Liver (tissue), 9 donors: ENCODE data around the gene BTAF1. TPM values are rescaled to one million over a fixed set of nuclear protein-coding genes. Genes with fewer than 3 reads are reported as not detected.

Experiments
- DNase-seq: peaks from one replicate; pipeline ENCODE4 v3.0.0-alpha.2; 2017; ENCODE audit warnings: low spot score
- H3K27ac ChIP-seq, 2 donors: one replicate each; pipeline ENCODE4 v1.7.0; 2013; ENCODE audit warnings: inconsistent platforms in 2 of 2, low read length in 2 of 2, control low read depth in 1 of 2, low read depth in 1 of 2, mild to moderate bottlenecking in 1 of 2
- H3K27me3 ChIP-seq, 4 donors: one replicate each; pipeline versions ENCODE4 v1.6.1 to v1.7.0; 2013; ENCODE audit warnings: low read length in 3 of 4, inconsistent platforms in 1 of 4, mild to moderate bottlenecking in 1 of 4, moderate library complexity in 1 of 4; ENCODE audit not compliant: control insufficient read depth in 4 of 4, insufficient read depth in 4 of 4
- H3K36me3 ChIP-seq, 4 donors: one replicate each; pipeline versions ENCODE4 v1.6.1 to v1.7.0; 2013; ENCODE audit warnings: low read length in 3 of 4, mild to moderate bottlenecking in 3 of 4, low read depth in 1 of 4, moderate library complexity in 1 of 4; ENCODE audit not compliant: control insufficient read depth in 4 of 4, insufficient read depth in 3 of 4
- H3K4me1 ChIP-seq, 4 donors: one replicate each; pipeline versions ENCODE4 v1.6.1 to v1.7.0; 2013; ENCODE audit warnings: low read length in 3 of 4, mild to moderate bottlenecking in 3 of 4, moderate library complexity in 1 of 4; ENCODE audit not compliant: control insufficient read depth in 4 of 4, insufficient read depth in 4 of 4
- H3K4me3 ChIP-seq, 3 donors: one replicate each; pipeline versions ENCODE4 v1.6.1 to v1.7.0; 2013; ENCODE audit warnings: low read length in 3 of 3, control low read depth in 1 of 3, low read depth in 1 of 3, mild to moderate bottlenecking in 1 of 3
- H3K9ac ChIP-seq, 2 donors: one replicate each; pipeline ENCODE4 v1.7.0; 2013; ENCODE audit warnings: low read length in 2 of 2, mild to moderate bottlenecking in 2 of 2, moderate library complexity in 2 of 2, control low read depth in 1 of 2, low read depth in 1 of 2
- H3K9me3 ChIP-seq, 4 donors: one replicate each; pipeline versions ENCODE4 v1.6.1 to v1.7.0; 2013; ENCODE audit warnings: low read length in 3 of 4; ENCODE audit not compliant: control insufficient read depth in 4 of 4
- FOXA1 ChIP-seq: IDR thresholded peaks from 2 replicates; pipeline ENCODE4 v1.6.1; 2016; ENCODE audit warnings: antibody characterized with exemption
- FOXA2 ChIP-seq: IDR thresholded peaks from 2 replicates; pipeline ENCODE4 v1.6.1; 2016; ENCODE audit warnings: antibody characterized with exemption
- GABPA ChIP-seq, 2 donors: IDR thresholded peaks in 1 of 2; conservative IDR thresholded peaks in 1 of 2; 2 replicates each; pipeline ENCODE4 v1.6.1; 2016; ENCODE audit warnings: antibody characterized with exemption in 2 of 2, mild to moderate bottlenecking in 1 of 2, moderate library complexity in 1 of 2
- HNF4A ChIP-seq, 2 donors: conservative IDR thresholded peaks; 2 replicates each; pipeline ENCODE4 v1.6.1; 2016; ENCODE audit warnings: antibody characterized with exemption in 2 of 2, mild to moderate bottlenecking in 2 of 2
- HNF4G ChIP-seq: IDR thresholded peaks from 2 replicates; pipeline ENCODE4 v1.6.1; 2016; ENCODE audit warnings: antibody characterized with exemption
- RAD21 ChIP-seq, 2 donors: IDR thresholded peaks; 2 replicates each; pipeline ENCODE4 v1.6.1; 2016; ENCODE audit warnings: antibody characterized with exemption in 2 of 2, mild to moderate bottlenecking in 2 of 2
- RXRA ChIP-seq, 2 donors: IDR thresholded peaks; 2 replicates each; pipeline ENCODE4 v1.6.1; 2017 to 2018; ENCODE audit warnings: antibody characterized with exemption in 2 of 2, mild to moderate bottlenecking in 1 of 2
- SP1 ChIP-seq: IDR thresholded peaks from 2 replicates; pipeline ENCODE4 v1.6.1; 2018; ENCODE audit warnings: antibody characterized with exemption, mild to moderate bottlenecking
- TAF1 ChIP-seq: conservative IDR thresholded peaks from 2 replicates; pipeline ENCODE4 v1.6.1; 2016; ENCODE audit warnings: antibody characterized with exemption, mild to moderate bottlenecking
- YY1 ChIP-seq: IDR thresholded peaks from 2 replicates; pipeline ENCODE4 v1.6.1; 2016; ENCODE audit warnings: antibody characterized with exemption, mild to moderate bottlenecking
- WGBS: extraction: QIAGEN DNeasy Blood & Tissue Kit; methylation state at CpG from one replicate; pipeline ENCODE4 v1.1.7; 2013; 5-methylcytosine and 5-hydroxymethylcytosine counted together
- polyA plus RNA-seq, 2 donors: library from polyadenylated mRNA; stranded (reverse) in 1 of 2; unstranded in 1 of 2; fragments of 200-250 nt in 1 of 2; fragments of >200 nt in 1 of 2; fragmentation: Nextera tagmentation in 1 of 2; extraction: Ambion mirVana in 1 of 2; gene quantifications; one replicate each; pipeline versions ENCODE4 v1.2.1 to v1.2.3, GENCODE V29; 2013 to 2015
- total RNA-seq, 2 donors: library from RNA; depleted of rRNA; stranded (reverse); fragments of >200 nt; gene quantifications; one replicate each; pipeline ENCODE4 v1.2.3, GENCODE V29; 2014
- TF ChIP-seq, protein P1 (sequence below): fragments of 150-350 bp; IDR thresholded peaks from 2 replicates; pipeline ENCODE4 v1.5.1; 2017; ENCODE audit warnings: improper control_type of control experiment, low read depth, low read length; ENCODE audit not compliant: missing input control
- TF ChIP-seq, protein P2 (sequence below): IDR thresholded peaks from 2 replicates; pipeline ENCODE4 v1.6.1; 2016; ENCODE audit warnings: antibody characterized with exemption
- TF ChIP-seq, protein P3 (sequence below): IDR thresholded peaks from 2 replicates; pipeline ENCODE4 v1.6.1; 2016; ENCODE audit warnings: antibody characterized with exemption, mild to moderate bottlenecking
- TF ChIP-seq, protein P4 (sequence below): IDR thresholded peaks from 2 replicates; pipeline ENCODE4 v1.6.1; 2016; ENCODE audit warnings: antibody characterized with exemption
- TF ChIP-seq, protein P5 (sequence below): IDR thresholded peaks from 2 replicates; pipeline ENCODE4 v1.6.1; 2016; ENCODE audit warnings: antibody characterized with exemption
- donor health status: healthy.
- donor health status: healthy.
- donor health status: healthy.
- donor health status: healthy.
- donor health status: healthy.

The BTAF1 gene
- total and polyA plus RNA-seq, 4 donors: 5.9 to 49.6 (median 18.0) TPM

DNA sequence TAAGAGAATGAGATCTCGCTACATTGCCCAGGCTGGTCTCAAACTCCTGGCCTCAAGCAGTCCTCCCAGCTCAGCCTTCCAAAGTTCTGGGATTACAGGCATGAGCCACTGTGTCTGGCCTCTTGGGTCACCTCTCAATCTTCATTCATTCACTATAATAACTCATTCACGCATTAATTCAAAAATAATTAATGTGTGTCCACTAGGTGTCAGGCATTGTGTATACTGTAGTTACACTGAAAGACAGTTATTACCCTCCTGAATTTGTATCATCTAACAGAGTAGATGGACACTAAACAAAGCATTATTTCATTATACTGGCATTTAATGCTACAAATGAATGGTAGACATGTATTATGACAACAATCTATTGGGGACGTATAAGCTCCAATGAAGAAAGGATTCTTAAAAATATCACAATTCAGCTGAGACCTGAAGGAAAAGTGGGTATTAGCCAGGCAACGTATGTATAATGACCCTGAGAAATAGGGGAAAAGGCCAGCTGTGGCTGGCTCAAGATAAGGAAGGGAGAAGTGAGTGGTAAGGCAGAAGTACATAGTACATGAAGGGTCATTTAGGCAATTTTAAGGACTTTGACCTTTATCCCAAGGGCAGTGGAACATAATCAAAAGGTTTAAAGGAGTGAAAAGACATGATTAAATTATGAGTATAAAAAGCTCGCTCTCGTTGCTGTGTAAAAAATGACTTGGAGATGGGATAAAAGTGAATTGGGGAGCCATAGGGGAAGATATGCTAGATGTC lies 150.7 kb downstream of the BTAF1 start:
- TF ChIP-seq HNF4A (conservative IDR thresholded peaks at IDR 0.05) (peak; percentile 90 to 94), RAD21 (IDR thresholded peaks at IDR 0.05) (peak; percentile 45 to 59), YY1 (peak; percentile 17), GABPA (IDR thresholded peaks at IDR 0.05 in 1 of 2, conservative IDR thresholded peaks at IDR 0.05 in 1 of 2) (peak in 1 of 2 donors; percentile 10), RXRA (IDR thresholded peaks at IDR 0.05) (peak; percentile 41 to 46), SP1 (no peak), HNF4G (peak; percentile 66)
- TF ChIP-seq, protein P1, sequence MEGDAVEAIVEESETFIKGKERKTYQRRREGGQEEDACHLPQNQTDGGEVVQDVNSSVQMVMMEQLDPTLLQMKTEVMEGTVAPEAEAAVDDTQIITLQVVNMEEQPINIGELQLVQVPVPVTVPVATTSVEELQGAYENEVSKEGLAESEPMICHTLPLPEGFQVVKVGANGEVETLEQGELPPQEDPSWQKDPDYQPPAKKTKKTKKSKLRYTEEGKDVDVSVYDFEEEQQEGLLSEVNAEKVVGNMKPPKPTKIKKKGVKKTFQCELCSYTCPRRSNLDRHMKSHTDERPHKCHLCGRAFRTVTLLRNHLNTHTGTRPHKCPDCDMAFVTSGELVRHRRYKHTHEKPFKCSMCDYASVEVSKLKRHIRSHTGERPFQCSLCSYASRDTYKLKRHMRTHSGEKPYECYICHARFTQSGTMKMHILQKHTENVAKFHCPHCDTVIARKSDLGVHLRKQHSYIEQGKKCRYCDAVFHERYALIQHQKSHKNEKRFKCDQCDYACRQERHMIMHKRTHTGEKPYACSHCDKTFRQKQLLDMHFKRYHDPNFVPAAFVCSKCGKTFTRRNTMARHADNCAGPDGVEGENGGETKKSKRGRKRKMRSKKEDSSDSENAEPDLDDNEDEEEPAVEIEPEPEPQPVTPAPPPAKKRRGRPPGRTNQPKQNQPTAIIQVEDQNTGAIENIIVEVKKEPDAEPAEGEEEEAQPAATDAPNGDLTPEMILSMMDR: peak; percentile 15
- TF ChIP-seq, protein P2, sequence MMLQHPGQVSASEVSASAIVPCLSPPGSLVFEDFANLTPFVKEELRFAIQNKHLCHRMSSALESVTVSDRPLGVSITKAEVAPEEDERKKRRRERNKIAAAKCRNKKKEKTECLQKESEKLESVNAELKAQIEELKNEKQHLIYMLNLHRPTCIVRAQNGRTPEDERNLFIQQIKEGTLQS: no peak
- H3K9ac ChIP-seq: no peak overlapping the region
- WGBS: 76% methylated on average over 6 of the region's 6 CpGs
- H3K4me3 ChIP-seq: no peak overlapping the region
- H3K27ac ChIP-seq: no peak overlapping the region
- H3K27me3 ChIP-seq: no peaks in the 10 kb centered on the region
- DNase-seq: no peak
- peaks cover 4 to 17% (median 12%) of the 10 kb centered on the region in 4 donors for H3K36me3 ChIP-seq
- no peaks in the 10 kb centered on the region for H3K9me3 ChIP-seq
- peaks cover 0 to 8% (median 6%) of the 10 kb centered on the region in 4 donors for H3K4me1 ChIP-seq

DNA sequence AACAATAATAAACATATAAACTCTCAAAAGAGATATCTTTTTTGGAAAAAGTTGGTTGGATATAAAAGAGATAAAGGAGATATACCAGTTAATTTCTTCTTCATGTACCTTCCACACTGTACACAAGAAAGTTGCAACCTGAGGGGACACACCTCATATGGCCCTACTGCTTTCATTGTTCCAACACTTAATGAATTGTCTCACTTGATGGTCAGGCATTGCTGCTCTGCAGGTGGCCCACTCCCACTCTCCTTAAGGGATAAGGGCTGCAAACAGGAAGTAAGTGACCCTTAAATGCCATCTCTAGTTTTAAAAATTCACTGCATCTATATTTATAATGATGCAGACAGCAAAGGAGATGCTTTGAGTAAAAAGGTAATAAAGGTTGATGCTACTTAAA lies 152.3 kb downstream of the BTAF1 start:
- no peak for DNase-seq
- H3K27me3 ChIP-seq: no peaks in the 10 kb centered on the region
- H3K4me1 ChIP-seq: peaks cover 0 to 8% (median 6%) of the 10 kb centered on the region in 4 donors
- no peak for TF ChIP-seq TAF1
- TF ChIP-seq SP1: no peak
- TF ChIP-seq GABPA (IDR thresholded peaks at IDR 0.05 in 1 of 2, conservative IDR thresholded peaks at IDR 0.05 in 1 of 2): no peak
- no peak for TF ChIP-seq YY1
- no peak for TF ChIP-seq FOXA1
- TF ChIP-seq, protein P3, sequence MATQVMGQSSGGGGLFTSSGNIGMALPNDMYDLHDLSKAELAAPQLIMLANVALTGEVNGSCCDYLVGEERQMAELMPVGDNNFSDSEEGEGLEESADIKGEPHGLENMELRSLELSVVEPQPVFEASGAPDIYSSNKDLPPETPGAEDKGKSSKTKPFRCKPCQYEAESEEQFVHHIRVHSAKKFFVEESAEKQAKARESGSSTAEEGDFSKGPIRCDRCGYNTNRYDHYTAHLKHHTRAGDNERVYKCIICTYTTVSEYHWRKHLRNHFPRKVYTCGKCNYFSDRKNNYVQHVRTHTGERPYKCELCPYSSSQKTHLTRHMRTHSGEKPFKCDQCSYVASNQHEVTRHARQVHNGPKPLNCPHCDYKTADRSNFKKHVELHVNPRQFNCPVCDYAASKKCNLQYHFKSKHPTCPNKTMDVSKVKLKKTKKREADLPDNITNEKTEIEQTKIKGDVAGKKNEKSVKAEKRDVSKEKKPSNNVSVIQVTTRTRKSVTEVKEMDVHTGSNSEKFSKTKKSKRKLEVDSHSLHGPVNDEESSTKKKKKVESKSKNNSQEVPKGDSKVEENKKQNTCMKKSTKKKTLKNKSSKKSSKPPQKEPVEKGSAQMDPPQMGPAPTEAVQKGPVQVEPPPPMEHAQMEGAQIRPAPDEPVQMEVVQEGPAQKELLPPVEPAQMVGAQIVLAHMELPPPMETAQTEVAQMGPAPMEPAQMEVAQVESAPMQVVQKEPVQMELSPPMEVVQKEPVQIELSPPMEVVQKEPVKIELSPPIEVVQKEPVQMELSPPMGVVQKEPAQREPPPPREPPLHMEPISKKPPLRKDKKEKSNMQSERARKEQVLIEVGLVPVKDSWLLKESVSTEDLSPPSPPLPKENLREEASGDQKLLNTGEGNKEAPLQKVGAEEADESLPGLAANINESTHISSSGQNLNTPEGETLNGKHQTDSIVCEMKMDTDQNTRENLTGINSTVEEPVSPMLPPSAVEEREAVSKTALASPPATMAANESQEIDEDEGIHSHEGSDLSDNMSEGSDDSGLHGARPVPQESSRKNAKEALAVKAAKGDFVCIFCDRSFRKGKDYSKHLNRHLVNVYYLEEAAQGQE: no peak
- TF ChIP-seq HNF4A (conservative IDR thresholded peaks at IDR 0.05): no peak
- no peak for TF ChIP-seq RXRA (IDR thresholded peaks at IDR 0.05)
- TF ChIP-seq RAD21 (IDR thresholded peaks at IDR 0.05): no peak
- TF ChIP-seq FOXA2: no peak
- TF ChIP-seq, protein P4, sequence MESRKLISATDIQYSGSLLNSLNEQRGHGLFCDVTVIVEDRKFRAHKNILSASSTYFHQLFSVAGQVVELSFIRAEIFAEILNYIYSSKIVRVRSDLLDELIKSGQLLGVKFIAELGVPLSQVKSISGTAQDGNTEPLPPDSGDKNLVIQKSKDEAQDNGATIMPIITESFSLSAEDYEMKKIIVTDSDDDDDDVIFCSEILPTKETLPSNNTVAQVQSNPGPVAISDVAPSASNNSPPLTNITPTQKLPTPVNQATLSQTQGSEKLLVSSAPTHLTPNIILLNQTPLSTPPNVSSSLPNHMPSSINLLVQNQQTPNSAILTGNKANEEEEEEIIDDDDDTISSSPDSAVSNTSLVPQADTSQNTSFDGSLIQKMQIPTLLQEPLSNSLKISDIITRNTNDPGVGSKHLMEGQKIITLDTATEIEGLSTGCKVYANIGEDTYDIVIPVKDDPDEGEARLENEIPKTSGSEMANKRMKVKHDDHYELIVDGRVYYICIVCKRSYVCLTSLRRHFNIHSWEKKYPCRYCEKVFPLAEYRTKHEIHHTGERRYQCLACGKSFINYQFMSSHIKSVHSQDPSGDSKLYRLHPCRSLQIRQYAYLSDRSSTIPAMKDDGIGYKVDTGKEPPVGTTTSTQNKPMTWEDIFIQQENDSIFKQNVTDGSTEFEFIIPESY: no peak
- TF ChIP-seq, protein P2: no peak
- TF ChIP-seq, protein P5, sequence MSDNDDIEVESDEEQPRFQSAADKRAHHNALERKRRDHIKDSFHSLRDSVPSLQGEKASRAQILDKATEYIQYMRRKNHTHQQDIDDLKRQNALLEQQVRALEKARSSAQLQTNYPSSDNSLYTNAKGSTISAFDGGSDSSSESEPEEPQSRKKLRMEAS: no peak
- H3K36me3 ChIP-seq: peaks cover 4 to 25% (median 20%) of the 10 kb centered on the region in 4 donors
- no peak overlapping the region for H3K4me3 ChIP-seq
- no peak overlapping the region for H3K27ac ChIP-seq
- no peaks in the 10 kb centered on the region for H3K9me3 ChIP-seq
- H3K9ac ChIP-seq: no peak overlapping the region
